GM10266 (cell line): ENCODE measurements around the gene SHROOM3.

ENCODE experiments used
- DNase-seq: peaks from one replicate; pipeline ENCODE4 v3.0.0; 2012; ENCODE audit errors: extremely low spot score
- TF ChIP-seq, protein P1 (sequence below): IDR thresholded peaks from 2 replicates; pipeline ENCODE4 v1.5.1; 2012; ENCODE audit warnings: mild to moderate bottlenecking, low read depth; ENCODE audit not compliant: control insufficient read depth, insufficient read depth; ENCODE audit errors: missing control alignments

Gene SHROOM3

DNA sequence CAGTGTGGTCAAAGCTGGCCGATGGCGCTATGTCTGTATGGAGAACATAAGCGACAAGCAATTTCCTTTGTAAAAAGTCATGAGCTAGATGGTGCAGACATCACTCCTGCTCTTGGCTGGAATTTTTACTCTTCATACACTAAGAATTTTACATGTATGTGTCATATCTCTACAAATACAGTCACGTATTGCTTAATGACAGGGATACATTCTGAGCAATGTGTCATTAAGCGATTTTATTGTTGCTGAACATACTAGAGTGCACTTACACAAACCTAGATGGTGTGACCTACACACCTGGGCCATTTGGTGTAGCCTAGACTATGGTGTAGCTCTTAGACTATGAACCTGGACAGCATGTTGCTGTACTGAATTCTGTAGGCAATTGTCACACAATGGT is 277.5 kb downstream of the SHROOM3 start:
- DNase-seq, result no peak
- TF ChIP-seq, protein P1, sequence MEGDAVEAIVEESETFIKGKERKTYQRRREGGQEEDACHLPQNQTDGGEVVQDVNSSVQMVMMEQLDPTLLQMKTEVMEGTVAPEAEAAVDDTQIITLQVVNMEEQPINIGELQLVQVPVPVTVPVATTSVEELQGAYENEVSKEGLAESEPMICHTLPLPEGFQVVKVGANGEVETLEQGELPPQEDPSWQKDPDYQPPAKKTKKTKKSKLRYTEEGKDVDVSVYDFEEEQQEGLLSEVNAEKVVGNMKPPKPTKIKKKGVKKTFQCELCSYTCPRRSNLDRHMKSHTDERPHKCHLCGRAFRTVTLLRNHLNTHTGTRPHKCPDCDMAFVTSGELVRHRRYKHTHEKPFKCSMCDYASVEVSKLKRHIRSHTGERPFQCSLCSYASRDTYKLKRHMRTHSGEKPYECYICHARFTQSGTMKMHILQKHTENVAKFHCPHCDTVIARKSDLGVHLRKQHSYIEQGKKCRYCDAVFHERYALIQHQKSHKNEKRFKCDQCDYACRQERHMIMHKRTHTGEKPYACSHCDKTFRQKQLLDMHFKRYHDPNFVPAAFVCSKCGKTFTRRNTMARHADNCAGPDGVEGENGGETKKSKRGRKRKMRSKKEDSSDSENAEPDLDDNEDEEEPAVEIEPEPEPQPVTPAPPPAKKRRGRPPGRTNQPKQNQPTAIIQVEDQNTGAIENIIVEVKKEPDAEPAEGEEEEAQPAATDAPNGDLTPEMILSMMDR, result no peak

DNA sequence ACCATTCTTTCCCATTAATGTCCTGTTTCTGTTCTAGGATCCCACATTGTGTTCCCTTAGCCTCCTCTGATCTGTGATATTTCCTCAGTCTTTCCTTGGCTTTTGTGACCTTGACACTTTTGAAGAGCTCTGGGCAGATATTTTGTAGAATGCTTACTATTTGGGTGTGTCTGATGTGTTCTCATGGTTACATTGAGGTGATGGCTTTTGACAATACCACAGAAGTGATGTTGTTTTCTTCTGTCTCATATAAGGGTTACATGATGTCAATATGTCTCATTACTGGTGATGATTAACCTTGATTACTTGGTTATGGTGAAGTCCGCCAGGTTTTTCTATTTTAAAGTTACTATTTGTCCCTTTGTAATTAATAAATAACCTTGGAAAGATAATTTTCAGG is 279.2 kb downstream of the SHROOM3 start:
- TF ChIP-seq, protein P1, result no peak
- no peak for DNase-seq

DNA sequence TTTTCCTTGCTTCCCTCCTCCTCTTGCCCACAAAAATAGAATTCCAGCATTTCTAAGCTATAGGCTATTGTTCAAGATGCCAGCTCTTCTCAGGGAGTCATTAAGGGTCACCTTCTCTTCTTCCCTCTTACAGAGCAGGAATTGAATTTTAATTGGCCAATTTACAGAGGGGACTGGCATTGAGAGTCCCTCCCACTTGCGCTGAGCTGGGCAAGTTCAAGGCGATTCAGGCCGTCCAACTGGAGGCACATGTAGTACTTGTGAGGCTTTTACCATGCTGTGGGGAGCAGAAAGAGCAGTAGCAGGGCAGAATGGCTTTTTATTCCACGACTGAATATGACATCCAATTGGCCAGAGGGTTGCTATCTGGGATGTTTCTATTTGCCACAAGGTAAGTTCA is 281.0 kb downstream of the SHROOM3 start:
- DNase-seq, result no peak
- TF ChIP-seq, protein P1, result no peak

DNA sequence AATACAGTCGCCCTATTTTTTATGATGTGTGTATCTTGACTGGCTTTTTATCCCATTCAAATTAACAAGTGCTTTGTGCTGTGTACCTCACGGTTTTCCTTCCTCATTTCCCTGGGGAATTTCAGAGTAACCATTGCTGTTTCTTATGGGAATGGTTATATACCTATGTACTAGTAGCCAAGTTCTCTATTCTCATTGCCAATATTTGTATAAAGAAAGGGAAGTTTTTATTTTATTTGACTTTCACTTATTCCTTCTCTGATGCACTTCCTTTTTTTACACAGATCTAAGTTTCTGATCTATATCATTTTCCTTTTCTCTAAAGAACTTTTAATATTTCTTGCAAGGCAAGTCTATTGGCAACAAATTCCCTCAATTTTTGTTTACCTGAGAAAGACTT is 281.6 kb downstream of the SHROOM3 start:
- no peak for DNase-seq
- TF ChIP-seq, protein P1, result no peak

DNA sequence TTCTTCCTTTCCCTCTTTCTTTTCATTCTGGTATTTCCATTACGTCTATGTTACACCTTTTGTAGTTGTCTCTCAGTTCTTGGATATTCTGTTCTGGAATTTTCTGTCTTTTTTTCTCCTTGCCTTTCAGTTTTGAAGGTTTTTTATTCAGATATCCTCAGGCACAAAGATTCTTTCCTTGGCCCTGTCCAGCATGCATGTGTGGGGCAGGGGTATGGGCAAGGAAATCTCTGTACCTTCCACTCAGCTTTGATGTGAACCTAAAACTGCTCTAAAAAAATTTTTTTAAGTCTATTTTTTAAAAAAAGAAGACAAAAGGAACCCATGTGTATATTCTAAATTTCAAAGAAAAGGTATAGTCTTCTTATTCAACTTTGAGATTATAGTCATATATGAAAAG is 282.4 kb downstream of the SHROOM3 start:
- DNase-seq, result no peak
- TF ChIP-seq, protein P1, result no peak

DNA sequence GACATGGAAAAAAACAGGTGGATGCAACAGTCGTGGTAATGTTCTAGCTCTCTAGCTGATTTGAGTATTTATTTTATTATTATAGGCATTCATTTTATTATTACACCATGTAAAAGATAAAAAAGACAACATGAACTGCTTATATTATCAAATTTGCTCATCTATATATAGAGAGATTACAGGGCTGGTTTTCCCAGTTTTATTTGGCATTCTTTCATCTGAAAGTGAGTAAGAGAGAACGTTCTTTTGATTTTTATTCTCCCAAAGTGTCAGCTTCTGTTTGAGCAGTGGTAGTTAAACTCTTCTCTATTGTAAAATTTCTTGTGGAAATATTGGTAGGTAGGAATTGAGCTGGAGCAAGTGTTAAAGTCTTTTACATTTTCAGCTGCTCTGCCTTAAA is 283.0 kb downstream of the SHROOM3 start:
- DNase-seq, result no peak
- TF ChIP-seq, protein P1, result no peak

DNA sequence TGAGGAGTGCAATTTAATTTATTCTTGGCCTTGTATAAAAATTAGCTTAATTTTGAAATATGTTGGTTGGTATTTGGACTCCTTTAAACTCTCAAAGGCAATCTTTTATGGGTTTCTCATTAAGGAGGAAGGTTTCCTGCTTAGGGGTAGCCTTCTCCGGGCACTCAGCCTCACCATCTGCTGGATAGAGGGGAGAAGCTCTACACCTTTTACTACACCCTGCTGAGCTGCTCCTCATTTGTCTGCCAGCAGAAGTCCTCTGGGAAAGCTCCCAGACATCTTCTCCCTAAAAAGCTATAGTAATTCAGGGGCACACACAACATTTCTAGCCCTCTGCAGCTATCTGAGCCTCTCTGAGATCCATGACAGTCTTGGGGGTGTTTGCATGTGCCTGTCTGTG is 283.8 kb downstream of the SHROOM3 start:
- TF ChIP-seq, protein P1, result no peak
- DNase-seq, result no peak
